HG03103 (cell line): ENCODE data around the gene PPA2.

ENCODE experiments used
- ATAC-seq: cut with Tn5 transposase; IDR thresholded peaks from one replicate; pipeline ENCODE4 v1.9.1; 2021; ENCODE audit warnings: low read depth; ENCODE audit not compliant: unreplicated experiment

Gene PPA2

GRCh38 chr4:105400901-105401677 is 72.8 kb downstream of the PPA2 start:
- no peak for ATAC-seq

- no peak for ATAC-seq
Observed at GRCh38 chr4:105399532-105400161, 74.2 kb downstream of the PPA2 start.

GRCh38 chr4:105392858-105393257 is 81.0 kb downstream of the PPA2 start:
- no peak for ATAC-seq

- ATAC-seq: no peak
Observed at GRCh38 chr4:105389167-105389566, 84.7 kb downstream of the PPA2 start.

- ATAC-seq: no peak
Observed at GRCh38 chr4:105387466-105387865, 86.4 kb downstream of the PPA2 start.

GRCh38 chr4:105386012-105386411 is 87.8 kb downstream of the PPA2 start:
- no peak for ATAC-seq

GRCh38 chr4:105374071-105374470 is 99.8 kb downstream of the PPA2 start:
- ATAC-seq: no peak

- no peak for ATAC-seq
Observed at GRCh38 chr4:105373324-105373723, 100.5 kb downstream of the PPA2 start.

GRCh38 chr4:105369988-105370387 is 103.9 kb downstream of the PPA2 start:
- no peak for ATAC-seq

- no peak for ATAC-seq
Observed at GRCh38 chr4:105361053-105361452, 112.8 kb downstream of the PPA2 start.

GRCh38 chr4:105357258-105357980 is 116.4 kb downstream of the PPA2 start:
- no peak for ATAC-seq

GRCh38 chr4:105356194-105356593 is 117.7 kb downstream of the PPA2 start:
- ATAC-seq: no peak

GRCh38 chr4:105352826-105353225 is 121.0 kb downstream of the PPA2 start:
- ATAC-seq: peak; percentile 66

- no peak for ATAC-seq
Observed at GRCh38 chr4:105351861-105352260, 122.0 kb downstream of the PPA2 start.

GRCh38 chr4:105350859-105351490 is 122.9 kb downstream of the PPA2 start:
- no peak for ATAC-seq

- ATAC-seq: no peak
Observed at GRCh38 chr4:105348719-105349118, 125.1 kb downstream of the PPA2 start.

GRCh38 chr4:105346869-105347268 is 127.0 kb downstream of the PPA2 start:
- ATAC-seq: no peak

- no peak for ATAC-seq
Observed at GRCh38 chr4:105345838-105346237, 128.0 kb downstream of the PPA2 start.

GRCh38 chr4:105345358-105345757 is 128.5 kb downstream of the PPA2 start:
- ATAC-seq: no peak

GRCh38 chr4:105344141-105344540 is 129.7 kb downstream of the PPA2 start:
- no peak for ATAC-seq
